ENCODE measurements around the gene ZNF318. TPM values are rescaled to one million over a fixed set of nuclear protein-coding genes. Genes with fewer than 3 reads are reported as not detected.
"Not testable (repeated sequence)": the region's sequence is repeated elsewhere in the genome, so short reads cannot be mapped to it uniquely, and the experiment has no call there.

The ZNF318 gene
- polyA plus RNA-seq, 1 of the 3 experiments (the other 2 are of a cell fraction), result 6.3 TPM

DNA sequence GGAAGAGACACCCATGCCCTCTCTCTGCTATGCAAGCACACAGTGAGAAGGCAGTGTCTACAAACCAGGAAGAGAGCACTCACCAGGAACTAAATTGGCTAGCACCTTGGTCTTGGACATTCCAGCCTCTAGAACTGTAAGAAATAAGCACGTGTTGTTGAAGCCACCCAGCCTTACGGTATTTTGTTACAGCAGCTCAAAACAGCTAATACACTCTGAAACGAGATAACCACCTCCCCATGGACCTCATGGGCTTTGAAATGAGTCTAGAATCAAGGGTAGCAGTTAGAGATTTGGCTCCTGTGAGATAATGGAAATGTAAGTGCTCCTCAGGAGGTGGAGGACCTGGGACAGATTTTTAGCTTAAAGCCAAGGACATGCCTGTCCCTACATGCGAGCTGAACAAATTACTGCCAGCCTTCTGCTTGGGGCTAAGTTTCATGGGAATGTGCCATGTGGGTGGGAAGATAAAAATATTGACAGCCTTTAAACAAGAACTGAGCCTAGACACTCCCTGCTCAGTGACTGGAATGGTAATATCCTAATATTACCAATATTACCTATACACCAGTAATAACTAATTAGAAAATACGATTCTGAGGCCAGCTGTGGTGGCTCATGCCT is 3.9 kb upstream of the ZNF318 start:
- no peak overlapping the region for H3K4me3 ChIP-seq (ENCODE audit: low read depth in 2 of 2, low read length in 1 of 2)
- no peaks in the 10 kb centered on the region for H4K20me1 ChIP-seq (ENCODE audit: insufficient read depth)
- H3K27ac ChIP-seq (ENCODE audit: low read depth in 2 of 2, low read length in 1 of 2), result no peak overlapping the region
- no peaks in the 10 kb centered on the region for H3K36me3 ChIP-seq (replicated peaks in 1 of 2; ENCODE audit: control insufficient read depth in 1 of 2, insufficient read depth in 2 of 2, low read length in 1 of 2)
- no peaks in the 10 kb centered on the region for H3K9me2 ChIP-seq
- peaks cover 0 to 4% of the 10 kb centered on the region in 2 experiments; a peak in 1 of 4 replicates for H3K4me1 ChIP-seq (ENCODE audit: control insufficient read depth in 1 of 2, insufficient read depth in 2 of 2, low read depth in 1 of 2, low read length in 1 of 2)
- H3K27me3 ChIP-seq (ENCODE audit: insufficient read depth), result no peaks in the 10 kb centered on the region
- peaks cover 3% of the 10 kb centered on the region for H3F3A ChIP-seq (replicated peaks; ENCODE audit: insufficient read depth)
- TF ChIP-seq RFX5 (IDR thresholded peaks at IDR 0.05; ENCODE audit: low read length) (no peak), ZBTB33 (IDR thresholded peaks at IDR 0.05; ENCODE audit: borderline replicate concordance, low read depth) (no peak), RCOR1 (IDR thresholded peaks at IDR 0.05; ENCODE audit: low read length) (no peak), MAX (IDR thresholded peaks at IDR 0.05; ENCODE audit: low read depth) (no peak), GABPA (IDR thresholded peaks at IDR 0.05; ENCODE audit: low read depth) (no peak), EP300 (IDR thresholded peaks at IDR 0.05; ENCODE audit: borderline replicate concordance in 1 of 2, low read depth in 1 of 2, low read length in 1 of 2) (no peak), FOXJ3 (CRISPR knock-in tag; IDR thresholded peaks at IDR 0.05) (no peak), MEF2A (IDR thresholded peaks at IDR 0.05; ENCODE audit: borderline replicate concordance, low read depth) (no peak), USF1 (IDR thresholded peaks at IDR 0.05; ENCODE audit: borderline replicate concordance, low read depth) (no peak), EZH2phosphoT487 (IDR thresholded peaks at IDR 0.05; ENCODE audit: borderline replicate concordance, low read depth) (no peak), RAD21 (IDR thresholded peaks at IDR 0.05; ENCODE audit: low read length) (no peak), POLR2AphosphoS5 (IDR thresholded peaks at IDR 0.05; ENCODE audit: low read depth, low read length) (no peak), TAF1 (IDR thresholded peaks at IDR 0.05; ENCODE audit: borderline replicate concordance, low read depth, low read length) (no peak)
- TF ChIP-seq, protein P1, sequence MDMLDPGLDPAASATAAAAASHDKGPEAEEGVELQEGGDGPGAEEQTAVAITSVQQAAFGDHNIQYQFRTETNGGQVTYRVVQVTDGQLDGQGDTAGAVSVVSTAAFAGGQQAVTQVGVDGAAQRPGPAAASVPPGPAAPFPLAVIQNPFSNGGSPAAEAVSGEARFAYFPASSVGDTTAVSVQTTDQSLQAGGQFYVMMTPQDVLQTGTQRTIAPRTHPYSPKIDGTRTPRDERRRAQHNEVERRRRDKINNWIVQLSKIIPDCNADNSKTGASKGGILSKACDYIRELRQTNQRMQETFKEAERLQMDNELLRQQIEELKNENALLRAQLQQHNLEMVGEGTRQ (IDR thresholded peaks at IDR 0.05; ENCODE audit: borderline replicate concordance, low read depth, low read length), result no peak
- TF ChIP-seq, protein P2, sequence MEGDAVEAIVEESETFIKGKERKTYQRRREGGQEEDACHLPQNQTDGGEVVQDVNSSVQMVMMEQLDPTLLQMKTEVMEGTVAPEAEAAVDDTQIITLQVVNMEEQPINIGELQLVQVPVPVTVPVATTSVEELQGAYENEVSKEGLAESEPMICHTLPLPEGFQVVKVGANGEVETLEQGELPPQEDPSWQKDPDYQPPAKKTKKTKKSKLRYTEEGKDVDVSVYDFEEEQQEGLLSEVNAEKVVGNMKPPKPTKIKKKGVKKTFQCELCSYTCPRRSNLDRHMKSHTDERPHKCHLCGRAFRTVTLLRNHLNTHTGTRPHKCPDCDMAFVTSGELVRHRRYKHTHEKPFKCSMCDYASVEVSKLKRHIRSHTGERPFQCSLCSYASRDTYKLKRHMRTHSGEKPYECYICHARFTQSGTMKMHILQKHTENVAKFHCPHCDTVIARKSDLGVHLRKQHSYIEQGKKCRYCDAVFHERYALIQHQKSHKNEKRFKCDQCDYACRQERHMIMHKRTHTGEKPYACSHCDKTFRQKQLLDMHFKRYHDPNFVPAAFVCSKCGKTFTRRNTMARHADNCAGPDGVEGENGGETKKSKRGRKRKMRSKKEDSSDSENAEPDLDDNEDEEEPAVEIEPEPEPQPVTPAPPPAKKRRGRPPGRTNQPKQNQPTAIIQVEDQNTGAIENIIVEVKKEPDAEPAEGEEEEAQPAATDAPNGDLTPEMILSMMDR (IDR thresholded peaks at IDR 0.05), result no peak
- no peak overlapping the region for H3K9ac ChIP-seq
- DNase-seq, result no peak
- CTCF ChIA-PET, result interaction anchor here (1.2 to 5.7 kb wide), 2 partner anchors 13 to 123 kb away, joined by 3 to 32 read pairs; no protein-coding TSS in a partner anchor
- no peak overlapping the region for H2AFZ ChIP-seq (ENCODE audit: low read depth)
- H3K79me2 ChIP-seq (ENCODE audit: insufficient read depth), result peaks cover 3% of the 10 kb centered on the region
- WGBS (ENCODE audit: low lambda C conversion rate), result 65% methylated on average over 5 of the region's 5 CpGs
- POLR2A ChIA-PET, result no interaction called here
- no peaks in the 10 kb centered on the region for H3K9me3 ChIP-seq
- H3K4me2 ChIP-seq, result no peak overlapping the region

GRCh38 chr6:43370003-43370580 is 645 bp upstream of the ZNF318 start:
- peak overlapping the region; percentile 39 to 53 for H3K4me3 ChIP-seq (ENCODE audit: low read depth in 2 of 2, low read length in 1 of 2)
- H4K20me1 ChIP-seq (ENCODE audit: insufficient read depth); H3K4me1 ChIP-seq (ENCODE audit: control insufficient read depth in 1 of 2, insufficient read depth in 2 of 2, low read depth in 1 of 2, low read length in 1 of 2); DNase-seq; H3K36me3 ChIP-seq (replicated peaks in 1 of 2; ENCODE audit: control insufficient read depth in 1 of 2, insufficient read depth in 2 of 2, low read length in 1 of 2); H3K9me3 ChIP-seq; H3K27me3 ChIP-seq (ENCODE audit: insufficient read depth); H3F3A ChIP-seq (replicated peaks; ENCODE audit: insufficient read depth); H3K9me2 ChIP-seq: not testable (repeated sequence)
- WGBS (ENCODE audit: low lambda C conversion rate), result 61% methylated on average over 16 of the region's 16 CpGs
- peak overlapping the region; percentile 76 for H3K4me2 ChIP-seq
- H2AFZ ChIP-seq (ENCODE audit: low read depth), result peak overlapping the region; percentile 88; the same call in 1 of the 2 replicates
- CTCF ChIA-PET, result interaction anchor here (1.0 to 3.5 kb wide), 5 partner anchors 16 to 141 kb away, joined by 3 to 15 read pairs (median 3); partner anchors contain the start of gene DNPH1
- peak overlapping the region; percentile 65 to 89 for H3K27ac ChIP-seq (ENCODE audit: low read depth in 2 of 2, low read length in 1 of 2)
- POLR2A ChIA-PET, result interaction anchor here (0.5 to 1.3 kb wide), 5 partner anchors 8 to 466 kb away, joined by 3 to 7 read pairs (median 5); partner anchors contain the start of gene ABCC10
- peak overlapping the region; percentile 56 for H3K9ac ChIP-seq
- peaks cover 36% of the 10 kb centered on the region for H3K79me2 ChIP-seq (ENCODE audit: insufficient read depth)

Data from SK-N-SH (cell line).